PC-9 (cell line): ENCODE data around the gene ROR2. TPM values are rescaled to one million over a fixed set of nuclear protein-coding genes. Genes with fewer than 3 reads are reported as not detected.

Experiments
- BruUV-seq: library from RNA; stranded (reverse); fragments of 400-500 nt; replicated peaks from 2 replicates; lab custom pipeline; 2021; lab: Mats Ljungman, UMichigan
- CTCF ChIA-PET: fragments of 300-600 bp; sonication (Branson Sonifier 250); formaldehyde crosslinking; loops from one replicate; lab custom pipeline; 2022; ENCODE audit warnings: antibody characterized with exemption; lab: Charles Lee
- POLR2A ChIA-PET: fragments of 300-600 bp; sonication (Branson Sonifier 250); formaldehyde crosslinking; loops from one replicate; lab custom pipeline; 2022; ENCODE audit warnings: antibody characterized with exemption; ENCODE audit not compliant: unreplicated experiment; lab: Charles Lee
- DNase-seq, 2 experiments: peaks; one replicate each; pipeline versions ENCODE4 v3.0.0 to v3.0.0-alpha.2; 2015 to 2022; ENCODE audit warnings: mixed read lengths in 1 of 2
- H2AFZ ChIP-seq: fragments of 200-600 bp; sonication (generic); 2 replicates; pipeline ENCODE4 v1.8.1; 2017; ENCODE audit warnings: antibody characterized with exemption
- H3F3A ChIP-seq: fragments of 200-600 bp; sonication (generic); 2 replicates; pipeline ENCODE4 v1.8.1; 2017; ENCODE audit warnings: antibody characterized with exemption, mild to moderate bottlenecking, low read depth; ENCODE audit not compliant: insufficient read depth
- H3K27ac ChIP-seq: fragments of 200-600 bp; sonication (generic); 2 replicates; pipeline ENCODE4 v1.6.1; 2016; ENCODE audit warnings: mixed run types
- H3K27me3 ChIP-seq: fragments of 200-600 bp; sonication (generic); 2 replicates; pipeline ENCODE4 v1.6.1; 2016; ENCODE audit warnings: low read depth, mixed run types; ENCODE audit not compliant: insufficient read depth
- H3K36me3 ChIP-seq: fragments of 200-600 bp; sonication (generic); 2 replicates; pipeline ENCODE4 v1.6.1; 2016; ENCODE audit warnings: low read depth, mixed run types
- H3K4me1 ChIP-seq: fragments of 200-600 bp; sonication (generic); replicated peaks from 2 replicates; pipeline ENCODE4 v1.6.1; 2016; ENCODE audit warnings: mixed run types; ENCODE audit not compliant: insufficient read depth
- H3K4me2 ChIP-seq: fragments of 200-600 bp; sonication (generic); 2 replicates; pipeline ENCODE4 v1.6.1; 2017; ENCODE audit warnings: mixed run types
- H3K4me3 ChIP-seq: fragments of 200-600 bp; sonication (generic); 2 replicates; pipeline ENCODE4 v1.6.1; 2016; ENCODE audit warnings: mixed run types
- H3K79me2 ChIP-seq: fragments of 200-600 bp; sonication (generic); 2 replicates; pipeline ENCODE4 v1.6.1; 2017; ENCODE audit warnings: low read depth, mixed run types
- H3K9me2 ChIP-seq: fragments of 200-600 bp; sonication (generic); 2 replicates; pipeline ENCODE4 v1.8.1; 2017; ENCODE audit warnings: mild to moderate bottlenecking; ENCODE audit not compliant: insufficient read depth
- H3K9me3 ChIP-seq: fragments of 200-600 bp; sonication (generic); 2 replicates; pipeline ENCODE4 v1.8.1; 2016; ENCODE audit warnings: low read depth; ENCODE audit not compliant: insufficient read depth
- H4K20me1 ChIP-seq: fragments of 200-600 bp; sonication (generic); 2 replicates; pipeline ENCODE4 v1.8.1; 2017; ENCODE audit not compliant: insufficient read depth
- CTCF ChIP-seq: fragments of 200-600 bp; sonication (generic); conservative IDR thresholded peaks from 2 replicates; pipeline ENCODE4 v1.6.1; 2017; ENCODE audit warnings: mixed run types, antibody characterized with exemption, mild to moderate bottlenecking, moderate library complexity
- EZH2 ChIP-seq: fragments of 200-600 bp; sonication (generic); IDR thresholded peaks from 2 replicates; pipeline ENCODE4 v1.8.0; 2017; ENCODE audit warnings: antibody characterized with exemption, low read depth
- intact Hi-C: fragments of 100-400 bp; cut with micrococcal nuclease; formaldehyde crosslinking; loops from one replicate; pipeline ENCODE4 v1.10.0; 2022; ENCODE audit not compliant: unreplicated experiment
- total RNA-seq: library from RNA; stranded (reverse); gene quantifications from 2 replicates; pipeline ENCODE4 v1.2.3, GENCODE V29; 2021

Gene ROR2
- total RNA-seq, 1 experiment from 2014 or later, result not detected

- peaks cover 69% of the 10 kb centered on the region for H3K27me3 ChIP-seq
- no peaks in the 10 kb centered on the region for H4K20me1 ChIP-seq
- CTCF ChIA-PET, result no interaction called here
- no peak overlapping the region for H3K4me3 ChIP-seq
- no peak overlapping the region for H2AFZ ChIP-seq
- no peaks in the 10 kb centered on the region for H3K9me2 ChIP-seq
- DNase-seq, result no peak
- H3K9me3 ChIP-seq, result no peaks in the 10 kb centered on the region
- H3K4me1 ChIP-seq, result no peaks in the 10 kb centered on the region
- intact Hi-C loops, result no loop called here
- no TSS peak for BruUV-seq
- H3F3A ChIP-seq, result no peaks in the 10 kb centered on the region
- H3K79me2 ChIP-seq, result no peaks in the 10 kb centered on the region
- TF ChIP-seq CTCF (no peak), EZH2 (no peak)
- H3K27ac ChIP-seq, result no peak overlapping the region
- no peak overlapping the region for H3K4me2 ChIP-seq
- POLR2A ChIA-PET, result no interaction called here
- H3K36me3 ChIP-seq, result no peaks in the 10 kb centered on the region
Measured at GRCh38 chr9:91992461-91993041, 42.5 kb upstream of the ROR2 start.

GRCh38 chr9:91991721-91992341, 41.8 kb upstream of the ROR2 start:
- H3K4me1 ChIP-seq, result no peaks in the 10 kb centered on the region
- ChIA-PET CTCF (no interaction called here), POLR2A (no interaction called here)
- no peaks in the 10 kb centered on the region for H3F3A ChIP-seq
- H3K36me3 ChIP-seq, result no peaks in the 10 kb centered on the region
- intact Hi-C loops, result no loop called here
- H3K9me2 ChIP-seq, result no peaks in the 10 kb centered on the region
- BruUV-seq, result no TSS peak
- H3K4me2 ChIP-seq, result no peak overlapping the region
- H4K20me1 ChIP-seq, result no peaks in the 10 kb centered on the region
- H3K27me3 ChIP-seq, result peaks cover 63% of the 10 kb centered on the region
- no peaks in the 10 kb centered on the region for H3K79me2 ChIP-seq
- no peak for TF ChIP-seq CTCF
- no peak for TF ChIP-seq EZH2
- H3K4me3 ChIP-seq, result no peak overlapping the region
- H2AFZ ChIP-seq, result no peak overlapping the region
- no peaks in the 10 kb centered on the region for H3K9me3 ChIP-seq
- H3K27ac ChIP-seq, result no peak overlapping the region
- DNase-seq, result no peak

- no peak overlapping the region for H3K27ac ChIP-seq
- no peaks in the 10 kb centered on the region for H3K9me3 ChIP-seq
- intact Hi-C loops, result no loop called here
- H3K4me3 ChIP-seq, result no peak overlapping the region
- POLR2A ChIA-PET, result no interaction called here
- no peaks in the 10 kb centered on the region for H3K79me2 ChIP-seq
- CTCF ChIA-PET, result no interaction called here
- H3K4me1 ChIP-seq, result no peaks in the 10 kb centered on the region
- peaks cover 34% of the 10 kb centered on the region for H3K27me3 ChIP-seq
- BruUV-seq, result no TSS peak
- no peaks in the 10 kb centered on the region for H4K20me1 ChIP-seq
- no peak overlapping the region for H3K4me2 ChIP-seq
- no peaks in the 10 kb centered on the region for H3F3A ChIP-seq
- H2AFZ ChIP-seq, result no peak overlapping the region
- TF ChIP-seq EZH2 (no peak), CTCF (no peak)
- no peaks in the 10 kb centered on the region for H3K9me2 ChIP-seq
- H3K36me3 ChIP-seq, result no peaks in the 10 kb centered on the region
- no peak for DNase-seq
Measured at GRCh38 chr9:91986248-91986647, 36.2 kb upstream of the ROR2 start.
